Vagina (tissue), 2 donors: ENCODE data around the gene IREB2. TPM values are rescaled to one million over a fixed set of nuclear protein-coding genes. Genes with fewer than 3 reads are reported as not detected.

ENCODE experiments used
- DNase-seq, 2 donors: peaks; one replicate each; pipeline ENCODE4 v3.0.0-alpha.2; 2017; ENCODE audit errors: extremely low spot score in 2 of 2
- H3K27ac ChIP-seq: fragments of 200-600 bp; sonication (generic); one replicate; pipeline ENCODE4 v1.5.1; 2019
- H3K27me3 ChIP-seq: fragments of 200-600 bp; sonication (generic); one replicate; pipeline ENCODE4 v1.5.1; 2019
- H3K36me3 ChIP-seq, 2 donors: fragments of 200-600 bp; sonication (generic); one replicate each; pipeline ENCODE4 v1.5.1; 2017 to 2019
- H3K4me1 ChIP-seq: fragments of 200-600 bp; sonication (generic); one replicate; pipeline ENCODE4 v1.5.1; 2019
- H3K4me3 ChIP-seq, 2 donors: fragments of 200-600 bp; sonication (generic); 1 replicate in 1 of 2; 2 replicates in 1 of 2; pipeline ENCODE4 v1.5.1; 2016 to 2019
- H3K9me3 ChIP-seq: fragments of 200-600 bp; sonication (generic); one replicate; pipeline ENCODE4 v1.5.1; 2019
- POLR2A ChIP-seq, 2 donors: fragments of 450-650 bp; IDR thresholded peaks; one replicate each; pipeline ENCODE4 v1.6.1; 2017; ENCODE audit warnings: antibody characterized with exemption in 2 of 2, mild to moderate bottlenecking in 2 of 2, moderate library complexity in 2 of 2
- POLR2AphosphoS5 ChIP-seq, 2 donors: sonication (generic); formaldehyde crosslinking; IDR thresholded peaks; one replicate each; pipeline ENCODE4 v1.9.0; 2017; ENCODE audit warnings: antibody characterized with exemption in 2 of 2, mild to moderate bottlenecking in 2 of 2, low read depth in 1 of 2; ENCODE audit not compliant: insufficient read depth in 1 of 2
- intact Hi-C: fragments of 100-400 bp; cut with DNase I; formaldehyde crosslinking; loops from one replicate; pipeline ENCODE4 v1.15.1; 2023
- total RNA-seq: library from RNA; depleted of rRNA; stranded (reverse); fragments of >200 nt; gene quantifications from one replicate; pipeline ENCODE4 v1.2.3, GENCODE V29; 2016
- TF ChIP-seq, protein P1 (sequence below), 3 experiments: fragments of 450-650 bp in 2 of 3; fragments of 200-600 bp in 1 of 3; sonication (generic) in 1 of 3; IDR thresholded peaks; one replicate each; pipeline ENCODE4 v1.5.1; 2017 to 2019; ENCODE audit warnings: antibody characterized with exemption in 3 of 3, mild to moderate bottlenecking in 2 of 3, moderate library complexity in 2 of 3

Gene IREB2
- total RNA-seq, 1 donor from 2014 or later: 40.8 TPM

- Histone ChIP-seq H3K4me3 (no peak overlapping the region), H3K36me3 (peaks cover 0 to 64% of the 10 kb centered on the region in 2 donors), H3K4me1 (no peaks in the 10 kb centered on the region), H3K27ac (no peak overlapping the region), H3K9me3 (no peaks in the 10 kb centered on the region), H3K27me3 (no peaks in the 10 kb centered on the region)
- intact Hi-C loops: no loop called here
- no peak for DNase-seq
- TF ChIP-seq POLR2AphosphoS5 (IDR thresholded peaks at IDR 0.05; ENCODE audit: insufficient read depth in 1 of 2, low read depth in 1 of 2) (no peak), POLR2A (IDR thresholded peaks at IDR 0.05) (no peak)
- TF ChIP-seq, protein P1, sequence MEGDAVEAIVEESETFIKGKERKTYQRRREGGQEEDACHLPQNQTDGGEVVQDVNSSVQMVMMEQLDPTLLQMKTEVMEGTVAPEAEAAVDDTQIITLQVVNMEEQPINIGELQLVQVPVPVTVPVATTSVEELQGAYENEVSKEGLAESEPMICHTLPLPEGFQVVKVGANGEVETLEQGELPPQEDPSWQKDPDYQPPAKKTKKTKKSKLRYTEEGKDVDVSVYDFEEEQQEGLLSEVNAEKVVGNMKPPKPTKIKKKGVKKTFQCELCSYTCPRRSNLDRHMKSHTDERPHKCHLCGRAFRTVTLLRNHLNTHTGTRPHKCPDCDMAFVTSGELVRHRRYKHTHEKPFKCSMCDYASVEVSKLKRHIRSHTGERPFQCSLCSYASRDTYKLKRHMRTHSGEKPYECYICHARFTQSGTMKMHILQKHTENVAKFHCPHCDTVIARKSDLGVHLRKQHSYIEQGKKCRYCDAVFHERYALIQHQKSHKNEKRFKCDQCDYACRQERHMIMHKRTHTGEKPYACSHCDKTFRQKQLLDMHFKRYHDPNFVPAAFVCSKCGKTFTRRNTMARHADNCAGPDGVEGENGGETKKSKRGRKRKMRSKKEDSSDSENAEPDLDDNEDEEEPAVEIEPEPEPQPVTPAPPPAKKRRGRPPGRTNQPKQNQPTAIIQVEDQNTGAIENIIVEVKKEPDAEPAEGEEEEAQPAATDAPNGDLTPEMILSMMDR (IDR thresholded peaks at IDR 0.05): no peak
These were observed 39.3 kb downstream of the IREB2 start for GRCh38 chr15:78477295-78477694.

DNA sequence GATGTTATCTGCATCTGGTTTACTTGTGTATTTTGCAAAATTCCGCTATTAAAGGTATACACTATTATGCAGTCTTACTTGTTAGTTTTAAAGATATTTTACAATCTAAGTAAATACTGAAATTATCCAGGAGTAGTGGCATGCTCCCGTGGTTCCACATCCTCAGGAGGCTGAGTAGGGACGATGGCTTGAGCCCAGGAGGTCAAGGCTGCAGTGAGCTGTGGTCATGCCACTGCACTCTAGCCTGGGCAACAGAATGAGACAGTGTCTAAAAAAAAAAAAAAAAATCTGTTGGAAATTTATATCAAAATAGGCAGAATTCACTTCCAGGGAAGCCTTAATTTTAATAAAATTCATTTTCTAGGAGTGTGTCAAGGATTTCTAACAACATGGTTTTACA is 41.6 kb downstream of the IREB2 start:
- intact Hi-C loops: no loop called here
- Histone ChIP-seq H3K4me1 (no peaks in the 10 kb centered on the region), H3K9me3 (no peaks in the 10 kb centered on the region), H3K27ac (no peak overlapping the region), H3K36me3 (peaks cover 0 to 73% of the 10 kb centered on the region in 2 donors), H3K4me3 (no peak overlapping the region), H3K27me3 (no peaks in the 10 kb centered on the region)
- TF ChIP-seq POLR2AphosphoS5 (IDR thresholded peaks at IDR 0.05; ENCODE audit: insufficient read depth in 1 of 2, low read depth in 1 of 2): no peak
- TF ChIP-seq POLR2A (IDR thresholded peaks at IDR 0.05): no peak
- TF ChIP-seq, protein P1 (IDR thresholded peaks at IDR 0.05): no peak
- no peak for DNase-seq

DNA sequence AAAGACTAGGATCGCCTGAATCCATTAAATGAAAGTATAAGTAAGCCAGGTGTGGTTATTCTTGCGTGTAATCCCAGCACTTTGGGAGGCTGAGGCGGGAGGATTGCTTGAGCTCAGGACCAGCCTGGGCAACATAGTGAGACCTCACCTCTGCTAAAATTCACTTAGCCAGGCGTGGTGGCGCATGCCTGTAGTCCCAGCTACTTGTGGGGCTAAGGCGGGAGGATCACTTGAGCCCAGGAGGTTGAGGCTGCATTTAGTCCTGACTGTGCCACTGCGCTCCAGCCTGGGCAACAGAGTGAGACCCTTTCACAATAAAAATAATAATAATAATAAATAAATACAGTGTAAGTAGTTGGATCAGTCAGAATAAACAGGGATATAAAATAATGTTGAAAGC is 43.9 kb downstream of the IREB2 start:
- DNase-seq: no peak
- TF ChIP-seq POLR2A (IDR thresholded peaks at IDR 0.05): no peak
- TF ChIP-seq, protein P1 (IDR thresholded peaks at IDR 0.05): no peak
- no peak for TF ChIP-seq POLR2AphosphoS5 (IDR thresholded peaks at IDR 0.05; ENCODE audit: insufficient read depth in 1 of 2, low read depth in 1 of 2)
- Histone ChIP-seq H3K36me3 (peaks cover 0 to 66% of the 10 kb centered on the region in 2 donors), H3K27me3 (no peaks in the 10 kb centered on the region), H3K4me3 (no peak overlapping the region), H3K9me3 (no peaks in the 10 kb centered on the region), H3K4me1 (peaks cover 9% of the 10 kb centered on the region), H3K27ac (no peak overlapping the region)
- intact Hi-C loops: no loop called here

DNA sequence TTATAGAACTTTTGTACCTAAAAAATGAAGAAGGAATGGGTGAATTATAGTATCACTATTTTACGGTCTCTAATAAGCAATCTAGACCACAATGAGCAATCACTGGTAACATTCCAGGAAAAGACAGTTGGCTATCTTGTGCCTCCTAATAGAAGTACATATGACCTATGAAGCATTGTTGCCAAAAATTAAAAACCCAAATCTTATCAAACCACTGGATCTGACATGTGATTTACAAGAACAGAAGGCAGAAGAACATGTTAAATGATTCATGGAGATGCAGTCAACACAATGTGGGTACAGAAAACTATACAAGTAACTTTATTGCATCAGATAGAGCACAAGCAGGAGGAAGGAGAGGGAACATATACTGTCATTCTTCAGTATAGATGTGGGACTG is 54.9 kb downstream of the IREB2 start:
- no peaks in the 10 kb centered on the region for H3K27me3 ChIP-seq
- intact Hi-C loops: no loop called here
- no peak overlapping the region for H3K27ac ChIP-seq
- H3K4me1 ChIP-seq: no peaks in the 10 kb centered on the region
- peaks cover 0 to 85% of the 10 kb centered on the region in 2 donors for H3K36me3 ChIP-seq
- no peak overlapping the region for H3K4me3 ChIP-seq
- no peaks in the 10 kb centered on the region for H3K9me3 ChIP-seq
- TF ChIP-seq POLR2A (IDR thresholded peaks at IDR 0.05) (no peak), POLR2AphosphoS5 (IDR thresholded peaks at IDR 0.05; ENCODE audit: insufficient read depth in 1 of 2, low read depth in 1 of 2) (no peak)
- TF ChIP-seq, protein P1 (IDR thresholded peaks at IDR 0.05): no peak
- no peak for DNase-seq

GRCh38 chr15:78501857-78502256 is 63.8 kb downstream of the IREB2 start:
- H3K36me3 ChIP-seq: peaks cover 0 to 32% of the 10 kb centered on the region in 2 donors

More at GRCh38 chr15:78501857-78502256, 63.8 kb downstream of the IREB2 start:
- DNase-seq: no peak
- Histone ChIP-seq H3K27ac (no peak overlapping the region), H3K9me3 (no peaks in the 10 kb centered on the region), H3K27me3 (no peaks in the 10 kb centered on the region), H3K4me3 (no peak overlapping the region), H3K4me1 (peaks cover 4% of the 10 kb centered on the region)
- no peak for TF ChIP-seq POLR2A (IDR thresholded peaks at IDR 0.05)
- no peak for TF ChIP-seq POLR2AphosphoS5 (IDR thresholded peaks at IDR 0.05; ENCODE audit: insufficient read depth in 1 of 2, low read depth in 1 of 2)
- TF ChIP-seq, protein P1 (IDR thresholded peaks at IDR 0.05): no peak
- intact Hi-C loops: no loop called here
